ENCODE results near the gene PMPCB.

DNA sequence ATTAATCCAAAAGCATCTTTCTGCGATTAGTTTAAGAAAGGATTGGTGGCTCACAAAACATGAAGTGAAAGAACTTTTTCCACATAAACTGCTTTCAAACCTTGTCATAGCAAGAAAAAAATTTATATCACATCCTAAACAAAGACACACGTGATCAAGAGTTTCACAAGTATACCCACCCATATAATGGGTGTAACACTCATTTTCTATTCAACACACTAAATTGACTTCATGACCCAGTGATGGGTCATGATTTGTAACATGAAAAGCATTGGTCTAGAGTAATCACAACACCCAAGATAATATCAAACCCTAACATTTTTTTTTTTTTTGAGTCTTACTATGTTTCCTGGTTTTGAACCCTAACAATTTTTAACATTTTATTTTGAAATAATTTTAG lies 17.6 kb downstream of the PMPCB start:
- no peak for TF ChIP-seq POLR2A (IDR thresholded peaks at IDR 0.05)
- TF ChIP-seq, protein P1, sequence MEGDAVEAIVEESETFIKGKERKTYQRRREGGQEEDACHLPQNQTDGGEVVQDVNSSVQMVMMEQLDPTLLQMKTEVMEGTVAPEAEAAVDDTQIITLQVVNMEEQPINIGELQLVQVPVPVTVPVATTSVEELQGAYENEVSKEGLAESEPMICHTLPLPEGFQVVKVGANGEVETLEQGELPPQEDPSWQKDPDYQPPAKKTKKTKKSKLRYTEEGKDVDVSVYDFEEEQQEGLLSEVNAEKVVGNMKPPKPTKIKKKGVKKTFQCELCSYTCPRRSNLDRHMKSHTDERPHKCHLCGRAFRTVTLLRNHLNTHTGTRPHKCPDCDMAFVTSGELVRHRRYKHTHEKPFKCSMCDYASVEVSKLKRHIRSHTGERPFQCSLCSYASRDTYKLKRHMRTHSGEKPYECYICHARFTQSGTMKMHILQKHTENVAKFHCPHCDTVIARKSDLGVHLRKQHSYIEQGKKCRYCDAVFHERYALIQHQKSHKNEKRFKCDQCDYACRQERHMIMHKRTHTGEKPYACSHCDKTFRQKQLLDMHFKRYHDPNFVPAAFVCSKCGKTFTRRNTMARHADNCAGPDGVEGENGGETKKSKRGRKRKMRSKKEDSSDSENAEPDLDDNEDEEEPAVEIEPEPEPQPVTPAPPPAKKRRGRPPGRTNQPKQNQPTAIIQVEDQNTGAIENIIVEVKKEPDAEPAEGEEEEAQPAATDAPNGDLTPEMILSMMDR (IDR thresholded peaks at IDR 0.05 in 4 of 5, conservative IDR thresholded peaks at IDR 0.05 in 1 of 5), result no peak
